HEK293 (cell line): ENCODE data around the gene MCM3AP.

Experiments
- MZF1 ChIP-seq: fragments of 450-650 bp; formaldehyde crosslinking; IDR thresholded peaks from 2 replicates; pipeline ENCODE4 v1.5.1; 2017; ENCODE audit warnings: missing biosample characterization, missing genetic modification characterization, borderline replicate concordance
- ZNF112 ChIP-seq: fragments of 450-650 bp; formaldehyde crosslinking; IDR thresholded peaks from 2 replicates; pipeline ENCODE4 v1.5.0; 2017; ENCODE audit warnings: missing biosample characterization, missing genetic modification characterization
- ZNF138 ChIP-seq: fragments of 450-650 bp; formaldehyde crosslinking; IDR thresholded peaks from 2 replicates; pipeline ENCODE4 v1.5.1; 2016; ENCODE audit warnings: missing biosample characterization, missing genetic modification characterization, borderline replicate concordance
- ZNF146 ChIP-seq: fragments of 450-650 bp; formaldehyde crosslinking; IDR thresholded peaks from 2 replicates; pipeline ENCODE4 v1.5.1; 2016; ENCODE audit warnings: missing biosample characterization, missing genetic modification characterization
- TF ChIP-seq, protein P1 (sequence below): fragments of 450-650 bp; formaldehyde crosslinking; IDR thresholded peaks from 2 replicates; pipeline ENCODE4 v1.5.1; 2016; ENCODE audit warnings: missing biosample characterization, missing genetic modification characterization
- TF ChIP-seq, protein P2 (sequence below): fragments of 450-650 bp; formaldehyde crosslinking; IDR thresholded peaks from 2 replicates; pipeline ENCODE4 v1.5.1; 2016; ENCODE audit warnings: missing biosample characterization, missing genetic modification characterization

GRCh38 chr21:46207920-46208591 lies 77.4 kb downstream of the MCM3AP start:
- TF ChIP-seq, protein P1, sequence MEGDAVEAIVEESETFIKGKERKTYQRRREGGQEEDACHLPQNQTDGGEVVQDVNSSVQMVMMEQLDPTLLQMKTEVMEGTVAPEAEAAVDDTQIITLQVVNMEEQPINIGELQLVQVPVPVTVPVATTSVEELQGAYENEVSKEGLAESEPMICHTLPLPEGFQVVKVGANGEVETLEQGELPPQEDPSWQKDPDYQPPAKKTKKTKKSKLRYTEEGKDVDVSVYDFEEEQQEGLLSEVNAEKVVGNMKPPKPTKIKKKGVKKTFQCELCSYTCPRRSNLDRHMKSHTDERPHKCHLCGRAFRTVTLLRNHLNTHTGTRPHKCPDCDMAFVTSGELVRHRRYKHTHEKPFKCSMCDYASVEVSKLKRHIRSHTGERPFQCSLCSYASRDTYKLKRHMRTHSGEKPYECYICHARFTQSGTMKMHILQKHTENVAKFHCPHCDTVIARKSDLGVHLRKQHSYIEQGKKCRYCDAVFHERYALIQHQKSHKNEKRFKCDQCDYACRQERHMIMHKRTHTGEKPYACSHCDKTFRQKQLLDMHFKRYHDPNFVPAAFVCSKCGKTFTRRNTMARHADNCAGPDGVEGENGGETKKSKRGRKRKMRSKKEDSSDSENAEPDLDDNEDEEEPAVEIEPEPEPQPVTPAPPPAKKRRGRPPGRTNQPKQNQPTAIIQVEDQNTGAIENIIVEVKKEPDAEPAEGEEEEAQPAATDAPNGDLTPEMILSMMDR (tag by site-specific recombination): no peak
- TF ChIP-seq, protein P2, sequence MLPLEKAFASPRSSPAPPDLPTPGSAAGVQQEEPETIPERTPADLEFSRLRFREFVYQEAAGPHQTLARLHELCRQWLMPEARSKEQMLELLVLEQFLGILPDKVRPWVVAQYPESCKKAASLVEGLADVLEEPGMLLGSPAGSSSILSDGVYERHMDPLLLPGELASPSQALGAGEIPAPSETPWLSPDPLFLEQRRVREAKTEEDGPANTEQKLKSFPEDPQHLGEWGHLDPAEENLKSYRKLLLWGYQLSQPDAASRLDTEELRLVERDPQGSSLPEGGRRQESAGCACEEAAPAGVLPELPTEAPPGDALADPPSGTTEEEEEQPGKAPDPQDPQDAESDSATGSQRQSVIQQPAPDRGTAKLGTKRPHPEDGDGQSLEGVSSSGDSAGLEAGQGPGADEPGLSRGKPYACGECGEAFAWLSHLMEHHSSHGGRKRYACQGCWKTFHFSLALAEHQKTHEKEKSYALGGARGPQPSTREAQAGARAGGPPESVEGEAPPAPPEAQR (tag by site-specific recombination): no peak
- TF ChIP-seq MZF1 (tag by site-specific recombination) (no peak), ZNF112 (no peak), ZNF146 (no peak), ZNF138 (tag by site-specific recombination) (no peak)
